Mucosa of stomach (tissue), 1 donor: ENCODE data around the gene ATP11A.

ENCODE experiments used
- H3K27me3 ChIP-seq: one replicate; pipeline ENCODE4 v1.7.0; 2013; ENCODE audit warnings: mild to moderate bottlenecking, low read length; ENCODE audit not compliant: control insufficient read depth, insufficient read depth
- H3K36me3 ChIP-seq: one replicate; pipeline ENCODE4 v1.7.0; 2013; ENCODE audit warnings: low read length; ENCODE audit not compliant: control insufficient read depth, insufficient read depth
- H3K4me1 ChIP-seq: one replicate; pipeline ENCODE4 v1.7.0; 2013; ENCODE audit warnings: mild to moderate bottlenecking, low read length; ENCODE audit not compliant: control insufficient read depth, insufficient read depth
- H3K4me3 ChIP-seq: one replicate; pipeline ENCODE4 v1.7.0; 2013; ENCODE audit warnings: low read length
- H3K9ac ChIP-seq: one replicate; pipeline ENCODE4 v1.7.0; 2013; ENCODE audit warnings: mild to moderate bottlenecking, low read length, moderate library complexity
- H3K9me3 ChIP-seq: one replicate; pipeline ENCODE4 v1.7.0; 2013; ENCODE audit warnings: mild to moderate bottlenecking, low read length, moderate library complexity; ENCODE audit not compliant: control insufficient read depth
- donor health status: Pancreatic carcinoma.

The ATP11A gene

GRCh38 chr13:112748947-112749735 lies 59.3 kb downstream of the ATP11A start:
- H3K4me3 ChIP-seq = no peak overlapping the region
- no peaks in the 10 kb centered on the region for H3K27me3 ChIP-seq
- H3K36me3 ChIP-seq = no peaks in the 10 kb centered on the region
- no peak overlapping the region for H3K9ac ChIP-seq
- H3K9me3 ChIP-seq = no peaks in the 10 kb centered on the region
- no peaks in the 10 kb centered on the region for H3K4me1 ChIP-seq

- Histone ChIP-seq H3K9ac (no peak overlapping the region), H3K27me3 (no peaks in the 10 kb centered on the region), H3K4me3 (no peak overlapping the region), H3K36me3 (no peaks in the 10 kb centered on the region), H3K4me1 (no peaks in the 10 kb centered on the region), H3K9me3 (no peaks in the 10 kb centered on the region)
These were observed 60.7 kb downstream of the ATP11A start for GRCh38 chr13:112750570-112750969.

GRCh38 chr13:112751617-112752016 lies 61.8 kb downstream of the ATP11A start:
- H3K4me1 ChIP-seq = peaks cover 5% of the 10 kb centered on the region
- no peaks in the 10 kb centered on the region for H3K36me3 ChIP-seq
- no peak overlapping the region for H3K9ac ChIP-seq
- H3K4me3 ChIP-seq = no peak overlapping the region
- H3K9me3 ChIP-seq = no peaks in the 10 kb centered on the region
- H3K27me3 ChIP-seq = no peaks in the 10 kb centered on the region

GRCh38 chr13:112752211-112752610 lies 62.4 kb downstream of the ATP11A start:
- Histone ChIP-seq H3K36me3 (no peaks in the 10 kb centered on the region), H3K27me3 (no peaks in the 10 kb centered on the region), H3K4me3 (no peak overlapping the region), H3K9me3 (no peaks in the 10 kb centered on the region), H3K9ac (no peak overlapping the region), H3K4me1 (peaks cover 10% of the 10 kb centered on the region)

GRCh38 chr13:112752711-112753541 lies 63.1 kb downstream of the ATP11A start:
- Histone ChIP-seq H3K27me3 (no peaks in the 10 kb centered on the region), H3K9me3 (no peaks in the 10 kb centered on the region), H3K4me1 (peaks cover 10% of the 10 kb centered on the region), H3K4me3 (no peak overlapping the region), H3K36me3 (no peaks in the 10 kb centered on the region), H3K9ac (no peak overlapping the region)

GRCh38 chr13:112753833-112754232 lies 64.0 kb downstream of the ATP11A start:
- H3K27me3 ChIP-seq = no peaks in the 10 kb centered on the region

GRCh38 chr13:112754281-112755025 lies 64.6 kb downstream of the ATP11A start:
- Histone ChIP-seq H3K4me3 (no peak overlapping the region), H3K27me3 (no peaks in the 10 kb centered on the region), H3K9ac (no peak overlapping the region), H3K36me3 (no peaks in the 10 kb centered on the region), H3K4me1 (peaks cover 10% of the 10 kb centered on the region), H3K9me3 (no peaks in the 10 kb centered on the region)

More at GRCh38 chr13:112753833-112754232, 64.0 kb downstream of the ATP11A start:
- Histone ChIP-seq H3K4me1 (peaks cover 10% of the 10 kb centered on the region), H3K36me3 (no peaks in the 10 kb centered on the region), H3K9ac (no peak overlapping the region), H3K9me3 (no peaks in the 10 kb centered on the region), H3K4me3 (no peak overlapping the region)

GRCh38 chr13:112755331-112755730 lies 65.5 kb downstream of the ATP11A start:
- no peak overlapping the region for H3K4me3 ChIP-seq
- no peaks in the 10 kb centered on the region for H3K36me3 ChIP-seq
- H3K9ac ChIP-seq = no peak overlapping the region
- H3K4me1 ChIP-seq = peaks cover 10% of the 10 kb centered on the region
- no peaks in the 10 kb centered on the region for H3K9me3 ChIP-seq
- H3K27me3 ChIP-seq = no peaks in the 10 kb centered on the region

- peaks cover 10% of the 10 kb centered on the region for H3K4me1 ChIP-seq
- H3K9me3 ChIP-seq = no peaks in the 10 kb centered on the region
- no peak overlapping the region for H3K4me3 ChIP-seq
- no peaks in the 10 kb centered on the region for H3K27me3 ChIP-seq
- H3K9ac ChIP-seq = no peak overlapping the region
- H3K36me3 ChIP-seq = no peaks in the 10 kb centered on the region
These were observed 66.2 kb downstream of the ATP11A start for GRCh38 chr13:112756081-112756480.

- Histone ChIP-seq H3K9ac (no peak overlapping the region), H3K9me3 (no peaks in the 10 kb centered on the region), H3K27me3 (no peaks in the 10 kb centered on the region), H3K4me3 (no peak overlapping the region), H3K4me1 (peaks cover 12% of the 10 kb centered on the region), H3K36me3 (no peaks in the 10 kb centered on the region)
These were observed 66.7 kb downstream of the ATP11A start for GRCh38 chr13:112756511-112756966.

GRCh38 chr13:112756967-112757758 lies 67.3 kb downstream of the ATP11A start:
- no peak overlapping the region for H3K4me3 ChIP-seq
- peaks cover 18% of the 10 kb centered on the region for H3K4me1 ChIP-seq
- H3K36me3 ChIP-seq = no peaks in the 10 kb centered on the region
- no peak overlapping the region for H3K9ac ChIP-seq
- H3K27me3 ChIP-seq = no peaks in the 10 kb centered on the region
- no peaks in the 10 kb centered on the region for H3K9me3 ChIP-seq
